Cerebellar nuclear complex (tissue), 1 donor: ENCODE data around the gene SNAI3.
A peak's percentile ranks its signal among the peaks of the same experiment; 100 is the strongest.
"Not testable (repeated sequence)": the region's sequence is repeated elsewhere in the genome, so short reads cannot be mapped to it uniquely, and the experiment has no call there.

Experiments
- DNase-seq, 2 experiments: peaks; one replicate each; lab custom pipeline; 2025; lab: John Stamatoyannopoulos, UW

The SNAI3 gene

GRCh38 chr16:88669980-88670379 is 16.3 kb downstream of the SNAI3 start:
- DNase-seq: no peak

DNA sequence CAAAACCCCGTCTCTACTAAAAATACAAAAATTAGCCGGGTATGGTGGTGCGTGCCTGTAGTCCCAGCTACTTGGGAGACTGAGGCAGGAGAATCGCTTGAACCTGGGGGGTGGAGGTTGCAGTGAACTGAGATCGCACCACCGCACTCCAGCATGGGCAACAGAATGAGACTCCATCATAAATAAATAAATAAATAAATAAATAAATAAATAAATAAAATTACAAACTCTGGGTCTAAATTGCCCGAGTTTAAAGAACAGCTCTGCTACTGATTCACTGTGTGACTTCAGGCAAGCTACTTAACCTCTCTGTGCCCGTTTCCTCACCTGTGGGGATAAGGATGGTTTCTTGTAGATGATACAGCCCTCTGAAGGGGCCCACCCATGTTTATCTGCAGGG is 16.8 kb downstream of the SNAI3 start:
- DNase-seq: not testable (repeated sequence)

DNA sequence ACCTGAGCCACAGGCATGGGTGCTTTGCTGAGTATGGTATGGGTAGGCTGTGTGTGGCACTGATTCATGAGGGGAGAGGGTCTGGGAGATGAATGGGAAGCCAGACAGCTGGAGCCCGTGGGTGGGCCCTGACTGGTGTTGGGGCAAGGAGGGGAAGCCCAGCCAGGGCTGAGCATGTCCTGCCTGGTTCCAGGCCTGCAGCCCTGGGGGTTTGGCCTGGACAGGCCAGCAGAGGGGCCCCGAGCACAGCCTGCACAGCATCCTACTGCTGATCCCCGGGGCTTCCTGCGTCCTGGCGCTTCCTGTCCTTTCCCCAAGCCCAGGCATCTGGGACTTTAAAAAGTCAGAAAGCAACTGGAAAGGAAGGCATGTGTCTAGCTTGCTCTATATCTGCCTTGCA is 18.8 kb downstream of the SNAI3 start:
- no peak for DNase-seq

GRCh38 chr16:88665570-88665969 is 20.7 kb downstream of the SNAI3 start:
- no peak for DNase-seq

- no peak for DNase-seq
Observed at GRCh38 chr16:88665148-88665547, 21.2 kb downstream of the SNAI3 start.

DNA sequence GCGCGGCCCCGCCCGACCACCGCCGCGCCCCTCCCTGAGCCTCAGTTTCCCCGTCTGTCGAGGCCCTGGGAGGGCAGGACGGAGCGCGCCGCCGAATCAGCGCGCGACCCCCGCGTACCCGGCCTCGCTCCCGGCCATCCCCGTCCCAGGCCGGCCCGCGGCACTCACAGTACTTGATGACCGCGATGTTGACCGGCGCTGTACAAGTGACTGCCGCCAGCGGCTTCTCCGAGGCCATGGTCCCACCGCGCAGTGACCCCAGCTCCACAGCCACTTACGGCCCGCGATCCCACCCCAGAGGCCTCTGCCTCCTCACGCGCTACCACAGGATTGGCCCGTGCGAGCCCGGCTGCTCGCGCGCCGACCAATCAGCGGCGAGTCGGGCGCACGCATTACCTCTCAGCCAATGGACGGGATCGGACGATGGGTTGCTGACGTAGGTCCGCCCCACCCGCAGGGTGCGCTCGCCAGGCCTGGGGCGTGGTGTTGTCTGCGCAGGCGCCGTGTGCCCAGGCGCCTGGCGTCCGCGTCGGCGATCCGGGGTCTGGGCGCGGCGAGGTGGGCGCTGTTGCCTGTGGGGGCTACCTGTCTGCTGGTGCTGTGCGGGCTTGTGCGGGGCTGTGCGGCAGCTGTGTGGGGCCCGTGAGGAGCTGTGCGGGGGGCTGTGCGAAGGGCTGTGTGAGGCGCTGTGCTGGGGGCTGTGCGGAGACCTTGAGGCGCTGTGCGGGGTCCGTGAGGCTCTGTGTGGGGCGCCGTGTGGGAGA is 23.3 kb downstream of the SNAI3 start, which contains the start of gene MVD:
Gene MVD (minus strand): TSS at position 249 of the 764 bp plus-strand sequence. CDS start 11 bp downstream, at position 238.
- peak; percentile 79 to 94 for DNase-seq

DNA sequence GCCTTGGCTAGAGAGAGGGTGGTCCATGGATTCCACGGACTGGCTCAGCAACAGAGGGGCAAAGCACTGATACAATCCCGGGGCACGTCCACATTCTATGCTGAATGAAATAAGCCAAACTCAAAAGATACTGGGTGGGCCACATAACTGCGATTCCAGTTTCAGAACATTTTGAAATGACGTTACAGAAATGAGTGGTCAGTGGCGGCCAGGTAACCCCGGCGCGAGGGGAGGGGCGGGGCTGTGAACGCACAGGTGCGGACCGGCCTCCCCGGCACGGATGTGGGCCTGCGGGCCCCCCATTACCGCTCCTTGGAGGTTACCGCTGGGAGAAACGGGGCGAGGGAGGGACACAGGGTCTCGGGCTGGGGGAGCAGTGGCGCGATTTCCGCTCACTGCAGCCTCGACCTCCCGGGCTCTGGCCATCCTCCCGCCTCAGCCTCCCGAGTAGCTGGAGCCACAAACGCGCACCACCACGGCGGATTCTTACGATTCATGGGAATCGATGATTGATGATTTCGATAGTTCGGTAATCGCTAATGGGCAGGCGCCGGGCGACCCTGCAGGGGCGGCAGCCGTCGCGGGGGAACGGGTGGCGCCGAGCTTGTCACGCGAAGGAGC is 24.0 kb downstream of the SNAI3 start:
- no peak for DNase-seq

DNA sequence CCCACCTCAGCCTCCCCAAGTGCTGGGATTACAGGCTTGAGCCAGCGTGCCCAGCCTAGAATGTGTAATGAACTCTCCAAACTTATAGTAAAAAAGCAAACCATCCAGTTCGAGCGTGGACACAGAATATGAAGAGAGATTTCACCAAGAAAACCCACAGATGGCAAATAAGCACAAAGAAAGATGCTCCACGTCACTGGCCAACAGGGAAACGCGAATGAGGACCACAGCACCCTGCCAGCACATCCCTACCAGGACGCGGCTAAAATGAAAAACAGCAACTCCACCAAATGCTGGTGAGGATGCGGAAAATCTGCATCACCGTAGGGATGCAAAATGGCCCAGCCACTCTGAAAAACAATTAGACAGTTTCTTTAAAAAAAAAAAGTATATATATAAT is 24.8 kb downstream of the SNAI3 start:
- DNase-seq: no peak

DNA sequence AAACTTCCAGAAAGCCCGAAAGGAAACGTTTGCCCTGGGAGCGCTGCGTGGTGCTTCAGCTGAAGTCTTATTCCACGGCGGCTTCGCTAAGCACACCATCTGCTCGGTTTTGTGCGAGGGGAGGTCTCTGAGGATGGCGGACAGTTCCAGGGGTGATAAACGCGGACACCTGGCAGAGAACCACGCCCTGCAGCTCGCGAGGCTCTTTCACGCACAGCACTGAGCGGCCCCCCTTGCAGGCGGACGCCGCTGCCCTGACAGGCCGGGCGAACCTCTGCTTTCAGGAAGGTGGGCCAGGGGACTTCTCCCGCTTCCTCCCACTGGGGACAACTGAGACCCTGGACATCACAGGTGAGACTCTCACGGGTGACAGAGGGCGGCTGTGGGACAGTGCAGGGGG is 27.1 kb downstream of the SNAI3 start:
- DNase-seq: no peak

- DNase-seq: no peak
Observed at GRCh38 chr16:88658714-88659113, 27.6 kb downstream of the SNAI3 start.

DNA sequence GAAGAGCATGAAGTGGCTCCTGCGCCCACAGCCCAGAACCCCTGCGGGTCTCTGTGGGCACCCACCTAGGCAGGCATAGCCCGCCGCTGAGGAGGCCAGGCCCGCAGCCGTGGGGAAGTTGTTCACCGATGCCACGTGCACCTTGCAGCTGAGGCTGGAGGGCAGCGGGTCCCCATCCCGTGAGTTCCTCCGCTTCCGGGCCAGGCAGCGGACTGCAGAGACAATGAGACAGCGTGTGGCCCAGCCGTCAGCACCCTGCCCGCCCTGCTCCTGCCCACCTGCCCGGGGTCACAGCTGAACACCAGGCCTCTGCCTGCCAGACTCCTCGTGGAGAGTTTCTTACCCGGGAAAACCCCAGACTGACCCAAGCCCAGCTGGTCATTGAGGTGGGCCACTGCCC is 28.9 kb downstream of the SNAI3 start:
- no peak for DNase-seq

DNA sequence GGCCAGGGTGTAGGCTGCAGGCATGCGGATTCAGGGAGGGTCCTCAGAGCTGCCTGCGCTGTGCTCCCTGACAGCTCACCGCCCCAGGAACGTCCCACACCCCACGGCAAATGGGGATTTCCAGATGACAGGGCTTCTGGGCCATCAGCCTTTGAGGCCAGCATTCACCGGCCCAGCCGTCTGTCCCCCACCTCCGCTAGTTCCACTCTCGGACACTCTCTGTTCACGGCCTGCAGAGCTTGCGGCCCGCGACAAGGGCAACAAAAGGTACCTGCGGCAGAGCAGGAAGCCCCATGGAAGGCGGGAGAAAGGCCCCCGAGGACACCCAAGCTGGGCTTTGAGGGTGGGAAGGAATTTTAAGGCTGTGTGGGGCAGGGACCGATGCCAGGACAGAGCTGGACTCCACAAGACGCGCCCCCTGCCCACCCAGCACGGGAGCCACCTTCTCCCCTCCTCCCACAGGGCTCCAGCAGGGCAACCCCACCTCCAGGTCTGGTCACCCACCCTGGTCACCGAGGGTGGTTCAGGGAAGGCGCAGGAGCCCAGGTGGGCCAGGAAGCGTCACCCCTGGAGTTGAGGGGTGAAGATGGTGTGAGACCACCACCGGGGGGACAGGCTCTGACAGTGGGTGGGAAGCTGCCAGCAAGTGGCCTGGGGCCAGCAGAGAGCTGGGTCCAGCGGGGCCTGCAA is 29.9 kb downstream of the SNAI3 start:
- no peak for DNase-seq

- DNase-seq: no peak
Observed at GRCh38 chr16:88655733-88656281, 30.5 kb downstream of the SNAI3 start.

DNA sequence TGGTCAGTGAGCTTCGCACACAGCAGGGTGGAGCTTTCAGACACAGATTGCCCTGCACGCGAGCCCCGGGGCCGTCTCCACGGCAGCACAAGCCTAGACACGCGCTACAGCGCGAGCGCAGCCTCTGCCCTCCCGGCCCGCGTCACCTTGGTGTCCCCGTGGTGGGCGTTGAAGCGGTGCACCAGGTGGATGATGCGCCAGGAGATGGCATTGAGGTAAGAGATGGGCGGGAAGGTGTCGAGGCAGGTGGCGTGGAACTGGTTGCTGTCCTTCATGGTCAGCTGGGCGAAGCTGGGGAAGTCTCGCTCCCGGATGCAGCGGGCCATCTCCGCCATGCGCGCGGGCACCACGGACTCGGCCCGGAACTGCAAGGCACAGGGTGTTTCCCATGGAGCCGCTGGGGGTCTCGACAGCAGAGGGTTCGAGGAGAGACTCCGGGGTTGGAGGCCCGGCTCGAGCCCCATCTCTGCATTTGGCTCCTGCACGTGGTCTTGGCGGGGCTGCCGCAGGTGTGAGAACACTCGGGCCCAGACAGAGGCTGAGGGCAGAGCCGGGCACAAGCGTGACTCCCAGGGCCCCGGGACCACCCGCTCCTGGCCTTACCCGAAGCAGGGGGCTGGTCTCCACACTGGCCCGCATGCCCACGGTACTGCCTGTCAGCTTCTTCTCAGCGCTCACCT is 31.1 kb downstream of the SNAI3 start:
- DNase-seq: no peak

- DNase-seq: no peak
Observed at GRCh38 chr16:88654363-88655052, 31.8 kb downstream of the SNAI3 start.

GRCh38 chr16:88653596-88654362 is 32.5 kb downstream of the SNAI3 start:
- DNase-seq: no peak

- DNase-seq: no peak
Observed at GRCh38 chr16:88653101-88653500, 33.2 kb downstream of the SNAI3 start.

DNA sequence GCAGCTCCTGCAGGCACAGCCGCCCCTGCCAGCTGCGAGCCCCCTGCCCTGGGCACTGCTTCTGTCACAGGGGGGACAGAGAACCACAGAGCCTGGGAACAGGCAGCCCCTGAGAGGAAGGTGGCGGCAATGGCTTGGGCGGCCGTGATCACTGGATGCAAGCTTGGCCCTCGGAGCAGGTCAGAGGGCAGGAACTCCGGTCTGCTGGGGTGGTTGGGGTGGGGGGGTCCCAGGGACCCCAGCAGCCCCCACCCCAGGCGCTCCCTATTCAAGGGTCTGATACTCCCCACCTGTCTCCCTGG is 33.6 kb downstream of the SNAI3 start:
- no peak for DNase-seq

DNA sequence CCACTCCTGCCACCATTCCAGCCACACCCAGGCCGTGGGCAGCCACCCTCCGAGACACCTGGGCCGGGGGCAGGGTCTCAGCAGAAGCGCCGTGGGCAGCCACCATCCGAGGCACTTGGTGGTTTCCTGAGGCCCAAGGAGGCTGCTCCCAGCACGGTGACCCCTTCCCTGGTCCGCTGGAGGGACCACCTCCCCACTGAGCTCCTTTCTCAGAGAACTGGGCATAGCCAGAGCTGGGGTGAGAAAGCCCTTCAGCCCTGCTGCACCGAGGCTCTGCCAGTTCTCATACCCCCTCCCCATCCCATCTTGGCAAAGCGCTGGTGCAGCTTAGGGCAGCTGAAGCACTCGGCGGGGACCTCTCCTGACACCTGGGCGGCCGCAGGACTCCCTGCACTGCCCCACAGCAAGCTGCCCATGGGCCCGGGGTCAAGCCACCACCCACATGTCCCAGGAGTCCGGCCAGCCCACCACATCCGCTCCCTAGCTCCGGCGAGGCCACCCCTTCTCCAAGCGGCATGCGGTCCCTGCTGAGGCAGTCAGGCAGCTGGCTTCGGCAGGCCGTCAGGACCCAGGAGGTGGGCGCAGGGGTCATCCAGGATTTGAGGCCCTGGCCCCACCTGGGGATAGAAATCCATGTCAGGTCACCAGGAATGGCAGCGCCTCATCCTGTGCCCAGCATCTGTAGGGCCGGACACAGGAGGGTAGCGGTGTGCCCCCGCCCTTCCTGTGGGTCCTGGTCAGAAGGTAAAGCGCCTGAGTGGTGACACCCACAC is 34.1 kb downstream of the SNAI3 start:
- DNase-seq: no peak
